GM19467 (cell line): Measurements from ENCODE around the gene PPP2R5C.

Source experiments
- ATAC-seq: cut with Tn5 transposase; IDR thresholded peaks from one replicate; pipeline ENCODE4 v1.9.1; 2021; ENCODE audit warnings: mild to moderate bottlenecking, moderate library complexity; ENCODE audit not compliant: unreplicated experiment

The PPP2R5C gene

GRCh38 chr14:101882141-101882935 lies 120.8 kb downstream of the PPP2R5C start:
- ATAC-seq, result no peak

- no peak for ATAC-seq
Observed at GRCh38 chr14:101884089-101884933, 122.8 kb downstream of the PPP2R5C start.

DNA sequence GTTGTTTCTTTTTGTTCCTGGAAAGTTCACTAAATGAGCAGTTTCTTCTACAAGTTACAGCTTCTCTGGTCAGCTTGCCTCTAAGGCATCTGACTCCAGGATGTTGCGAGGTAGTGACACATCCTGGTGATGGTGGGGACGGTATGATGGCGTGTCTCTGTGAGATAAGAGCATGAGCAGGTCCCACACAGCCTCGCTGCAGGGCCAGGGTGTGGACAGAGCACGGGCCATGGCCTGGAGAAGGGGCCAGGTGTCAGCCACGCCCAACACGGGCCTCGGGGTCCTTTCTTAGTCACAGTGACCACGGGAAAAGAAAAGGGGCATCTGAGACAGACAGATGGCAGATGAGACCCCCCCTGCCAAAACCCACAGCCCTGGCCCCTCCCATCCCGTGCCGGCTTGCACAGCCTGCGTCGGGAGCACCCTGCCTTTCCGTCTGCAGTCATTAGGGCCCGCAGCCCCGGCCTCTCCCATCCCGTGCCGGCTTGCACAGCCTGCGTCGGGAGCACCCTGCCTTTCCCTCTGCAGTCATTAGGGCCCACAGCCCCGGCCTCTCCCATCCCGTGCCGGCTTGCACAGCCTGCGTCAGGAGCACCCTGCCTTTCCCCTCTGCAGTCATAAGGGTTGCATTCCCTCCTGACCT lies 123.5 kb downstream of the PPP2R5C start:
- no peak for ATAC-seq

DNA sequence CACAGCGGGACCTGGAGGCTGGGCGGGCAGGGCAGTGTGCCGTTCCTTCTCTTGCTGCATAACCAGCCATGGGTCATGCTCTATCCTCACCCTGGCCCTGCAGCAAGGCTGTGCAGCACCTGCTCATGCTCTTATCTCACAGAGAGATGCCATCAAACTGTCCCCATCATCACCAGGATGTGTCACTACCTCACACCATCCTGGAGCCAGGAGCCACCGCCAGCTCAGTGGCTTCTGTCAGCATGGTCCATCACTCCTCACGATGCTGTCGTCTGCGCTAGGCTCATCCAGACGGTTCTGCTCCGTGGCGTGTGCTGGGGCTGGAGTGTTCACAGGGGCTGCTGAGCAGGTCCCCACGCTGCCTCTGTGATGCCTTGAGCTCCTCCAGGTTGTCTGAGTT lies 125.7 kb downstream of the PPP2R5C start:
- no peak for ATAC-seq

GRCh38 chr14:101888182-101888581 lies 126.7 kb downstream of the PPP2R5C start:
- no peak for ATAC-seq

GRCh38 chr14:101889366-101889765 lies 127.9 kb downstream of the PPP2R5C start:
- no peak for ATAC-seq

GRCh38 chr14:101889898-101890297 lies 128.4 kb downstream of the PPP2R5C start:
- ATAC-seq, result no peak

DNA sequence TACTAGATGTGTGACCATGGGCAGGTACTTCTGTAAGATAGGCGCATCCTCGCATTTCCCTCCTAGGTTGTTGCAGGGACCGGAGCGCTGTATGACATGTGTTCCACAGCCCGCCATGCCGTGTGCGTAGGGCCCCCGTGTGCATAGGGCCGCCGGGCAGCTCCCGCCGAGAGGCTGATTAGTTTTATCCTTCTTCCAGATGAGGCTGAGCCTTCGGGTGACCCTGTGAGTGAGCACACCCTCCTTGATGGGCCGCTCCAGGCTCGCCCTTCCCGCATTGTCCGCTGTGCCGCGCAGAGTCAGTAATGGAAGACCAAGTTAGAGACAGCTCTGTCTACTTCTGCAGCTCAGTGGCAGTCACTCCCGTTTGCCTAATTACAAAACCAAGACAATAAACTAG lies 130.0 kb downstream of the PPP2R5C start:
- ATAC-seq, result no peak

DNA sequence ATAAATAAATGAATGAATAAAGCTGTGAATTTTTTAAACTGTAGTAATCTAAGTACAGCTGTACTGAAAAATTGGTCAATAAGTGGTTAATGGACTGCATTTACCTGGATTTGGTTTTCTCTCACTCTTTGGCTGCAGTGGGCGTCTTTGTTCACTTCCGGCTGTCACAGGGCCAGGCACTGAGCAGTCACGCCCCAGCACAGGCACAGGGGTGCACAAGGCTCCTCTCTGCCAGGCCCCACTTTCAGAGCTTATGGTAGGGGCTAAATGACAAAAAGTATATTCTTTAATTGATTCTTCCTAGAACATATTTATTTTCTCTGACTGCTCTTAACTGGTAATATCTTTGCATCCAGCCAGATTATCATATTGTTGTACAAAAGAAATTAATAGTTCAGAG lies 132.2 kb downstream of the PPP2R5C start:
- ATAC-seq, result no peak

DNA sequence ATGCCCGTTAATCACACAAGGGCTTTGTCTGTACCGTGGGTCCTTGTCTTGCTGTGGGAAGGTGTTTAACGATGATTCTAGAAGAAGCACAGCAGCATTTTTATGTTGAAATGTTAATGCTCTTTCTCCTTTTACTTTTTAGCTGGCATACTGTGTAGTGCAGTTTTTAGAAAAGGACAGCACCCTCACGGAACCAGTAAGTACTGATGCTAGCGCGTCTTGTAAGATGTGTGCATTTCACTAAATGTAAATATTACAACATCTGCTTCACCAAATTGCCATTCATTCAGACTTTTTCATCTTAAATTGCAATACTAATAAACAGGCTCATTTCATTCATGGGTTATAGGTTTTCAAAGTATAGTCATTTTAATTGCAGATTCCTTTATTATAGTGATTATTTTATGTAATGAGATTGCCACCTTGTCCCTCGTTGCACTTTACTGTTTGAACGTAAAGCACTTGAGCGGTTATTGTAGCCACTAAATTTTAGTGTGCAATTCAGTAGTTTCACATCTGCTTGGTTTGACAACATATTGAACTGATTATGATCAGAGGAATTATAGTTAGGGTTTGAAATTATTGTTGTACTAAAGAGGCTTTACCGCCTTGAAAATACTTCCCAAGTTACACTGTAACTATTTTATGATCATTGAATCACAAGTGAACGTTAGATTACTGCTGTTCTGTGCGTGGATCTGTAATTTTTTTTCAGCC lies 133.0 kb downstream of the PPP2R5C start:
- ATAC-seq, result no peak

DNA sequence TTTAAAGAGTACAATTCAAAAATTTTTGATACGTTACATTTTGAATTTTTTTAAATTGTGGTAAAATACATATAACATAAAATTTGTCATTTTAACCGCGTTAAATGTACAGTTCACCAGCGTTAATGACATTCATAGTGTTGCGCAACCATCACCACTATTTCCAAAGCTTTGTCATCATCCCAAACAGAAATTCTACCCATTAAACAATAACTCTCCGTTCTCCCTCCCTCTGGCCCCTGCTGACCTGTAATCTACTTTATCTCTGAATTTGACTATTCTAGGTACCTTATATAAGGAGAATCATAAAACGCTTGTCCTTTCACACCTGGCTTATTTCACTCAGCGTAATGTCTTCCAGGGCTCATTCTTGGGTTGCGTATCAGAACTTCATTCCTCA lies 133.7 kb downstream of the PPP2R5C start:
- no peak for ATAC-seq

GRCh38 chr14:101897326-101897725 lies 135.8 kb downstream of the PPP2R5C start:
- no peak for ATAC-seq

DNA sequence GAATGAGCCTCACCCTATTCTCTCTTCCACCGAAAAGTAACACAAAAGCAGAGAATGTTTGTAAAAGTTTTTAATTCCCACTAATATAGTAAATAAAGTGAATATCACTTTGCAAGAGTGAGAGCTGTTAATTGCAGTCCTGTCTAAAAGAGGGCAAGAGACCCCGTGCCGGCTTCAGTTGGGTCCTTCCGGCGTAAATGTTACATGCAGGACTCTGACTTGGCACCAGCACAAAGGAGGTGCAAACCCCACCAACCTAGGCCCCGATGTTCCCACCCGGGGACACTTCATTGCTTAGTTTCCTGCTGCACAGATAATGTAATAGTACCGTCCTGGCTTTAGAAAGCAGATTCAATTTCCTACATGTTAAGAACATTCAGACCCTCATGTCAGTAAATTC lies 136.9 kb downstream of the PPP2R5C start:
- no peak for ATAC-seq

DNA sequence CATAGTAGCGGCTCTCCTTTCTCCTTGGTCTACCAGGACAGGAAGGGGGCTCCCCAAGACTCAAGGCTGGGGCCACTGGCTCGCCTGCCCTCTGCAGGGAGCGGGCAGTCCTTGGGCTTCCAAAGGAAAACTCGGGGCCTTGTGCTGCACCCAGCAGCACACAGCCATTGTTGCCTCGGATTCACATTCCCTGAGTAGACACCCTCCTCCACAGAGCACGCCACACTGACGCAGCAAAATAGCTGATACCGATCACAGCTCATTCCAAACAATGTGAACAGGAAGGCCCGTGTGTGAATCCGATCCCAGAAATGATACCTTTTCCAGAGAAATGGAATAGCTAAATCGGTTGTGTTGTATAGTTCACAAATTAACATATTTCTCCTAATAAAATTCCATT lies 137.8 kb downstream of the PPP2R5C start:
- no peak for ATAC-seq

GRCh38 chr14:101900253-101900652 lies 138.7 kb downstream of the PPP2R5C start:
- no peak for ATAC-seq

GRCh38 chr14:101903111-101903561 lies 141.6 kb downstream of the PPP2R5C start:
- no peak for ATAC-seq

DNA sequence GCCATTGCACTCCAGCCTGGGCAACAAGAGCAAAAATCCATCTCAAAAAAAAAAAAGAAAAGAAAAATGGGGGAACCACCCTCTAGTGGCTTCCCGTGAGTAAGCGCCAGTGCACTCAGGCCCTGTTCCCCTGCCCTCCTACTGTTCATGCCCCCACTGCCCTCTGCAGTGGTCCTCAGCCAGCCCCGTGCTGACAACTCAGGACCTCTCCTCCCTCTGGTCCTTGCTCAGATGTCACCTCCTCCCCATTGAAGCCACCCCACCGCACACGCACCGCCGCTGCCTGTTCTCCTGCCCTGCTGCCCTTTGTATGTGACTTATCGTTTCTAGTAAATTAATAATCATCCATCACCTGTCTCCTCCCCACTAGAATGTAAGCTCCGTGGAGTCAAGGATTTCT lies 144.1 kb downstream of the PPP2R5C start:
- ATAC-seq, result no peak

DNA sequence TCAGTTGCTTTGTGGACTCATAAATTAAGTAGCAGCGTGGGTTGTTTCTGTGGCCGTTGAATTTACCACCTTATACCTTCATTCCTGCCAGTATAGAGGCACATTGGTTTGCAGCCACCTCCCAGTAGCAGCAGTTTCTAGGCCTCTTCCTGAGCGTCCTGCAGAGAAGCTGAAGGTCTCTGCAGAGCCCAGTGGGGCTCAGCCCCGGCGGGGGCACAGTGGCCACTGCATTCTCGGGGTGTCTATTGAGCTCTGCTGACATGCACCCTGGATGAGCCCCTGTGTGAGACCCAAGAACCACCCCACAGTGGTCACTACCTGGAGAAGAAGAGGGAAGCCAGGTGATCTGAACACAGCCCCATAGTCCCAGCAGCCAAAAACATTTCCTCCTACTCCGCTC lies 145.1 kb downstream of the PPP2R5C start:
- ATAC-seq, result no peak

- ATAC-seq, result no peak
Observed at GRCh38 chr14:101907619-101908018, 146.1 kb downstream of the PPP2R5C start.

- ATAC-seq, result no peak
Observed at GRCh38 chr14:101908795-101909194, 147.3 kb downstream of the PPP2R5C start.
